Measurements from ENCODE around the gene LCNL1.

LCNL1 gene

GRCh38 chr9:137016436-137016835 lies 33.6 kb downstream of the LCNL1 start:
- Histone ChIP-seq H3K4me3 (ENCODE audit: extremely low read depth, insufficient read depth, low read length, poor library complexity, severe bottlenecking) (no peak overlapping the region), H3K9me3 (ENCODE audit: control insufficient read depth, low read length) (no peaks in the 10 kb centered on the region), H3K27ac (ENCODE audit: low read depth, low read length, severe bottlenecking) (no peak overlapping the region), H3K4me1 (ENCODE audit: control insufficient read depth, insufficient read depth, low read length, poor library complexity, severe bottlenecking) (no peaks in the 10 kb centered on the region), H3K36me3 (ENCODE audit: control insufficient read depth, insufficient read depth, low read length) (peaks cover 4% of the 10 kb centered on the region)
- WGBS, 2 experiments (ENCODE audit: insufficient coverage in 2 of 2) = 95 to 99% methylated on average over 11 to 13 of the region's 16 CpGs

GRCh38 chr9:137017071-137017470 lies 34.3 kb downstream of the LCNL1 start:
- 94% methylated on average over 24 to 28 of the region's 28 CpGs for WGBS, 2 experiments (ENCODE audit: insufficient coverage in 2 of 2)
- Histone ChIP-seq H3K4me1 (ENCODE audit: control insufficient read depth, insufficient read depth, low read length, poor library complexity, severe bottlenecking) (no peaks in the 10 kb centered on the region), H3K27ac (ENCODE audit: low read depth, low read length, severe bottlenecking) (no peak overlapping the region), H3K9me3 (ENCODE audit: control insufficient read depth, low read length) (no peaks in the 10 kb centered on the region), H3K4me3 (ENCODE audit: extremely low read depth, insufficient read depth, low read length, poor library complexity, severe bottlenecking) (no peak overlapping the region), H3K36me3 (ENCODE audit: control insufficient read depth, insufficient read depth, low read length) (peaks cover 4% of the 10 kb centered on the region)

GRCh38 chr9:137017791-137018497 lies 35.2 kb downstream of the LCNL1 start:
- H3K4me3 ChIP-seq (ENCODE audit: extremely low read depth, insufficient read depth, low read length, poor library complexity, severe bottlenecking) = no peak overlapping the region
- no peaks in the 10 kb centered on the region for H3K9me3 ChIP-seq (ENCODE audit: control insufficient read depth, low read length)
- no peak overlapping the region for H3K27ac ChIP-seq (ENCODE audit: low read depth, low read length, severe bottlenecking)
- H3K36me3 ChIP-seq (ENCODE audit: control insufficient read depth, insufficient read depth, low read length) = peaks cover 4% of the 10 kb centered on the region
- H3K4me1 ChIP-seq (ENCODE audit: control insufficient read depth, insufficient read depth, low read length, poor library complexity, severe bottlenecking) = no peaks in the 10 kb centered on the region
- 95 to 97% methylated on average over 27 to 37 of the region's 45 CpGs for WGBS, 2 experiments (ENCODE audit: insufficient coverage in 2 of 2)

- Histone ChIP-seq H3K27ac (ENCODE audit: low read depth, low read length, severe bottlenecking) (no peak overlapping the region), H3K4me3 (ENCODE audit: extremely low read depth, insufficient read depth, low read length, poor library complexity, severe bottlenecking) (no peak overlapping the region), H3K4me1 (ENCODE audit: control insufficient read depth, insufficient read depth, low read length, poor library complexity, severe bottlenecking) (no peaks in the 10 kb centered on the region), H3K36me3 (ENCODE audit: control insufficient read depth, insufficient read depth, low read length) (peaks cover 4% of the 10 kb centered on the region), H3K9me3 (ENCODE audit: control insufficient read depth, low read length) (no peaks in the 10 kb centered on the region)
- 95 to 96% methylated on average over 28 to 31 of the region's 36 CpGs for WGBS, 2 experiments (ENCODE audit: insufficient coverage in 2 of 2)
Measured at GRCh38 chr9:137018761-137019559, 36.2 kb downstream of the LCNL1 start.

GRCh38 chr9:137019891-137020683 lies 37.3 kb downstream of the LCNL1 start:
- H3K27ac ChIP-seq (ENCODE audit: low read depth, low read length, severe bottlenecking) = no peak overlapping the region
- peaks cover 4% of the 10 kb centered on the region for H3K36me3 ChIP-seq (ENCODE audit: control insufficient read depth, insufficient read depth, low read length)
- 89 to 90% methylated on average over 26 to 34 of the region's 34 CpGs for WGBS, 2 experiments (ENCODE audit: insufficient coverage in 2 of 2)
- no peaks in the 10 kb centered on the region for H3K9me3 ChIP-seq (ENCODE audit: control insufficient read depth, low read length)
- no peak overlapping the region for H3K4me3 ChIP-seq (ENCODE audit: extremely low read depth, insufficient read depth, low read length, poor library complexity, severe bottlenecking)
- no peaks in the 10 kb centered on the region for H3K4me1 ChIP-seq (ENCODE audit: control insufficient read depth, insufficient read depth, low read length, poor library complexity, severe bottlenecking)

- WGBS, 2 experiments (ENCODE audit: insufficient coverage in 2 of 2) = 92 to 96% methylated on average over 24 to 32 of the region's 32 CpGs
- Histone ChIP-seq H3K27ac (ENCODE audit: low read depth, low read length, severe bottlenecking) (no peak overlapping the region), H3K9me3 (ENCODE audit: control insufficient read depth, low read length) (no peaks in the 10 kb centered on the region), H3K36me3 (ENCODE audit: control insufficient read depth, insufficient read depth, low read length) (peaks cover 4% of the 10 kb centered on the region), H3K4me3 (ENCODE audit: extremely low read depth, insufficient read depth, low read length, poor library complexity, severe bottlenecking) (no peak overlapping the region), H3K4me1 (ENCODE audit: control insufficient read depth, insufficient read depth, low read length, poor library complexity, severe bottlenecking) (no peaks in the 10 kb centered on the region)
Measured at GRCh38 chr9:137020771-137021567, 38.2 kb downstream of the LCNL1 start.

- no peaks in the 10 kb centered on the region for H3K36me3 ChIP-seq (ENCODE audit: control insufficient read depth, insufficient read depth, low read length)
- H3K4me1 ChIP-seq (ENCODE audit: control insufficient read depth, insufficient read depth, low read length, poor library complexity, severe bottlenecking) = no peaks in the 10 kb centered on the region
- H3K4me3 ChIP-seq (ENCODE audit: extremely low read depth, insufficient read depth, low read length, poor library complexity, severe bottlenecking) = no peak overlapping the region
- 82 to 85% methylated on average over 4 to 6 of the region's 6 CpGs for WGBS, 2 experiments (ENCODE audit: insufficient coverage in 2 of 2)
- no peaks in the 10 kb centered on the region for H3K9me3 ChIP-seq (ENCODE audit: control insufficient read depth, low read length)
- no peak overlapping the region for H3K27ac ChIP-seq (ENCODE audit: low read depth, low read length, severe bottlenecking)
Measured at GRCh38 chr9:137021568-137021978, 38.8 kb downstream of the LCNL1 start.

- no peak overlapping the region for H3K4me3 ChIP-seq (ENCODE audit: extremely low read depth, insufficient read depth, low read length, poor library complexity, severe bottlenecking)
- H3K9me3 ChIP-seq (ENCODE audit: control insufficient read depth, low read length) = no peaks in the 10 kb centered on the region
- 81 to 82% methylated on average over 17 to 19 of the region's 30 CpGs for WGBS, 2 experiments (ENCODE audit: insufficient coverage in 2 of 2)
- H3K27ac ChIP-seq (ENCODE audit: low read depth, low read length, severe bottlenecking) = no peak overlapping the region
- no peaks in the 10 kb centered on the region for H3K36me3 ChIP-seq (ENCODE audit: control insufficient read depth, insufficient read depth, low read length)
- H3K4me1 ChIP-seq (ENCODE audit: control insufficient read depth, insufficient read depth, low read length, poor library complexity, severe bottlenecking) = no peaks in the 10 kb centered on the region
Measured at GRCh38 chr9:137021979-137022661, 39.3 kb downstream of the LCNL1 start.

- Histone ChIP-seq H3K27ac (ENCODE audit: low read depth, low read length, severe bottlenecking) (no peak overlapping the region), H3K36me3 (ENCODE audit: control insufficient read depth, insufficient read depth, low read length) (no peaks in the 10 kb centered on the region), H3K9me3 (ENCODE audit: control insufficient read depth, low read length) (no peaks in the 10 kb centered on the region), H3K4me3 (ENCODE audit: extremely low read depth, insufficient read depth, low read length, poor library complexity, severe bottlenecking) (no peak overlapping the region), H3K4me1 (ENCODE audit: control insufficient read depth, insufficient read depth, low read length, poor library complexity, severe bottlenecking) (no peaks in the 10 kb centered on the region)
- WGBS, 2 experiments (ENCODE audit: insufficient coverage in 2 of 2) = 95% methylated on average over 14 to 23 of the region's 23 CpGs
Measured at GRCh38 chr9:137022662-137023008, 39.8 kb downstream of the LCNL1 start.

- Histone ChIP-seq H3K9me3 (ENCODE audit: control insufficient read depth, low read length) (no peaks in the 10 kb centered on the region), H3K4me1 (ENCODE audit: control insufficient read depth, insufficient read depth, low read length, poor library complexity, severe bottlenecking) (no peaks in the 10 kb centered on the region), H3K4me3 (ENCODE audit: extremely low read depth, insufficient read depth, low read length, poor library complexity, severe bottlenecking) (no peak overlapping the region), H3K36me3 (ENCODE audit: control insufficient read depth, insufficient read depth, low read length) (no peaks in the 10 kb centered on the region), H3K27ac (ENCODE audit: low read depth, low read length, severe bottlenecking) (no peak overlapping the region)
- WGBS, 2 experiments (ENCODE audit: insufficient coverage in 2 of 2) = 77 to 89% methylated on average over 5 to 7 of the region's 7 CpGs
Measured at GRCh38 chr9:137023157-137023556, 40.4 kb downstream of the LCNL1 start.
